SHP77 (cell line): ENCODE data around the gene MKRN3.

Experiments
- DNase-seq, 2 experiments: peaks; one replicate each; lab custom pipeline; 2025; lab: John Stamatoyannopoulos, UW

MKRN3 gene

GRCh38 chr15:23565395-23566070, at the start of gene MKRN3:
Gene MKRN3 (plus strand): TSS chr15:23565674. CDS start chr15:23565783, 109 bp downstream.
- DNase-seq = peak; percentile 86 to 89

DNA sequence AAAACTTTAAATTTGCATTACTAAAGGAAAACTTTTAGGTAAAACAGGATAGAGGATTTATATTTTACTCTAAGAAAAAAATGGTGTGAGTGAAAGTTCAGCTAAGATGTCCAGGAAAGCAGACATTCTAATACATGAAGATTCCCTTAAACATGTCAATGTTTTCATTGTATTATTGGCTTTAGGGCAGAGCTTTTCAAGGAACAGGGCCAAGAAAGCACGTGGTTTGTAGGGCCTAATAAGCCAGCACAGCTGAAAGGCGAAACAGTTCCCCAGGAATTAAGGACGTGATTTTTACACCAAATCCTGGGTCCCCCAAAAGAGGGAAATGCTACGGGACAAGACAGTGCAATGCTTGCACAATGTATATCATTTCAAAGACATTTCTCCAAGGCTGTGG, 48.6 kb upstream of the MKRN3 start:
- no peak for DNase-seq

GRCh38 chr15:23518104-23518503, 47.4 kb upstream of the MKRN3 start:
- no peak for DNase-seq

GRCh38 chr15:23524816-23525215, 40.7 kb upstream of the MKRN3 start:
- DNase-seq = no peak

DNA sequence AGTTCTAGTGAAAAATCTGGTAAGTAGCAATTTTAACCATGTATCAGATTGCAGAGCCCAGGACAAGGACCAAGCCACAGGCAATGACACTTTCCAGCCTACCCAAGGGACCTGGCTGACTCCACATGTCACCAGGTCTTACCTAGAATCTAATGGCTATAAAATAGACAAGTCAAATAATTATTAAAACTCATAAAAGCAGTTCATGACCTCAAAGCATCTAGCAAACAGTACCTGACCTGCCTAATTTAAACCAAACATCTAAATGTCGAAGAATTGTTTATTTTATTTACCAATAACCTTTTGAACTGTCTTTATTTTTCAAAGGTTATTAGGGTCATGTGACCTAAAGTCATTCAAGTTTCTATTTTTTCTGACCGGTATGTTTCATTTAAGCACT, 35.6 kb upstream of the MKRN3 start:
- no peak for DNase-seq

DNA sequence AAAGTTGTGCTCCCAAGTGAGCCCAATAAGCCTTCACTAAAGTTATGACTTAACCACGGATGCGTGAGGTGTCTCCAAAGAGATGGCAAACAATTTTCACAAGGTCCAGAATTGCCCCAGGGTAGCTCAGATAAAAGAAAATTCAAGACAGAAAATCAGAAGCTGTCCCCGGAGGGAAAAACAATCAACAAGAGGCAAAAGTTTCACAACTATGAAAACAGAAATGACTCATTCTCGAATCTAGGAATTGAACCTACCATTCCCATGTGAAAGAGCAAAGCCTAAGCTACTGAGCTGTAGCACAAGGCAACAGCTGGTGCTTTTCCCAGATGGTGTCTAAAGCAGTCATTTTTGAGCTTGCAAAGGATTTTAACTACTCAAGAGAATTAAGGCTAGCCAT, 33.5 kb upstream of the MKRN3 start:
- DNase-seq = no peak

GRCh38 chr15:23536659-23537058, 28.8 kb upstream of the MKRN3 start:
- no peak for DNase-seq

GRCh38 chr15:23538648-23539047, 26.8 kb upstream of the MKRN3 start:
- DNase-seq = no peak

- DNase-seq = no peak
Measured at GRCh38 chr15:23539892-23540291, 25.6 kb upstream of the MKRN3 start.

DNA sequence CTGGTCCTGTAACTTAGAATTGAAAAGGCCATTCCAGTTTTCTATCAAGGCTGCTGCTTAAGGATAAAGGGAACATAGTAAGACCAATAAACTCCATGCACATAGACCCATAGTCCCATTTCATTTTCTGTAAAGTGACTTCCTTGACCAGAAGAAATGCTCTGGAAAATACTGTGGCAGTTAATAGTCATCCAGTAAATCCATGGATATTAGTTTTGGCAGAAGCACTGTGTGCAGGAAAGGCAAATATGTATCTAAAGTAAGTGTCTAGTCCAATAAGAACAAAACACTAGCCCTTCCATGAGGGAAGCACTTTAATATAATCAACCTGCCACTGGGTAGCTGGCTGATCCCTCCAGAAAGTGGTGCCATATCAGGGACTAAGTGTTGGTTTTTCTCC, 19.3 kb upstream of the MKRN3 start:
- DNase-seq = no peak

GRCh38 chr15:23548071-23548470, 17.4 kb upstream of the MKRN3 start:
- DNase-seq = no peak

- no peak for DNase-seq
Measured at GRCh38 chr15:23561914-23562313, 3.6 kb upstream of the MKRN3 start.

DNA sequence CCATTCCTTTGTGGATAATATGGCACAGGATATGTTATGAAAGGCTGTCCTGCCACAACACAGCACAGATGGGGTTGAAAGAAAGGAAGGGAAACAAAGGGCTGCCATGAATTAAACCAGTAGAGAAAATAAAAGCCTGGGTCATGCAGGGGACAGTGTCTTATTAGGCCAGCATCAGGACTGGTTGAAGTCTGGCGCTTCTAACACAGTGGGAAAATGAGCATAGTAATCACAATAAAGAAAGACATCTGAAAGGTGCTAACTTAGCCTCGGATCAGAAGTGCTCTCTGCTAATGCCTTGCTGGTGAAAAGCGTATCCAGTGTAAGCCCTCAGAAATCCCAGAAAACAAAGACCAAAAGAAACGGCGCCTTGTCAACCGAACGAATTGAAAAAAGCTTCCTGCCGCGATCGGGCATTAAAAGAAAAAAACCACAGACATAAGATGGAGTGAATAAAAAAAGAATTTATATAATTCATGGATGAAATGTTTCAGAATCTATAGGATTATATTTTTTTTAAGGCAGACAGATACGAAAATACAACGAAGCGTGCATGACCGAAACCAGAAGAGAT, 566 bp upstream of the MKRN3 start:
- DNase-seq = peak; percentile 26 to 37

- DNase-seq = peak; percentile 85 to 94
Measured at GRCh38 chr15:23566071-23566554, 639 bp downstream of the MKRN3 start.

DNA sequence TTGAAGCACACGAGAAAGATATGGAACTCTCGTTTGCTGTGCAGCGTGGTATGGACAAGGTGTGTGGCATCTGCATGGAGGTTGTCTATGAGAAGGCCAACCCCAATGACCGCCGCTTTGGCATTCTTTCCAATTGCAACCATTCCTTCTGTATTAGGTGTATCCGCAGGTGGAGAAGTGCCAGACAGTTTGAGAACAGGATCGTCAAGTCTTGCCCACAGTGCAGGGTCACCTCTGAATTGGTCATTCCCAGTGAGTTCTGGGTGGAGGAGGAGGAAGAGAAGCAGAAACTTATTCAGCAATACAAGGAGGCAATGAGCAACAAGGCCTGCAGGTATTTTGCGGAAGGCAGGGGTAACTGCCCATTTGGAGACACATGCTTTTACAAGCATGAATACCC, 1.2 kb downstream of the MKRN3 start:
- DNase-seq = no peak

GRCh38 chr15:23567921-23568320, 2.4 kb downstream of the MKRN3 start:
- no peak for DNase-seq

- no peak for DNase-seq
Measured at GRCh38 chr15:23569151-23569925, 3.9 kb downstream of the MKRN3 start.

GRCh38 chr15:23570486-23570885, 5.0 kb downstream of the MKRN3 start:
- DNase-seq = no peak

DNA sequence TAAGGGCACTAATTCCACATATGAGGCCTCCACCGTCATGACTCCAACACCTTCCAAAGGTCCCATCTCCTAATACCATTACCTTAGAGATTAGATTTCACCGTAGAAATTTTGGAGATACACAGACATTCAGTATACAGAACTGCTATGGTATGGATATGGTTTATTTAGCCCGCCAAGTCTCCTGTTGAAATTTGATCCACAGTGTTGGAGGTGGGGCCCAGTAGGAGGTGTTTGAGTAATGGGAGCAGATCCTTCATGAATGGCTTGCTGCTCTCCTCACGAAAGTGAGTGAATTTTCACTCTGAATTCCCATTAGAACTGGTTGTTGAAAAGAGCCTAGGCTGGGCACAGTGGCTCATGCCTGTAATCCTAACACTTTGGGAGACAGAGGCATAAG, 7.4 kb downstream of the MKRN3 start:
- no peak for DNase-seq

DNA sequence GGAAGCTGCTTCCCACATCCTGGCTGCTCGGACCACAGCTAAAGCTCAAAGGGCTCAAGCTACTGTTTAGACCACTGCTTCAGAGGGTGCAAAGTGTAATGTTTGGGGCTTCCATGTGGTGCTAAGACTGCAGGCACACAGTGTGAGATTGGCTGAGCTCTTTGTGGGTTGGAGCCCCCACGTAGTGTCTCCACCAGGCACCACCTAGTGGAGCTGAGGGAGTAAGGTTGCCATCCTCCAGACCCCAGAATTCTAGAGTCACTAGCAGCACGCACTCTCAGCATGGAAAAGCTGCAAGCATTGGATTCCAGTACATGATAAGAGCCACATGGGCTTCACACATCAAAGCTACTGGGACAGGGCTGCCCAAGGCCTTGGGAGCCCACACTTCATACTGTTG, 9.3 kb downstream of the MKRN3 start:
- no peak for DNase-seq

GRCh38 chr15:23576061-23576460, 10.6 kb downstream of the MKRN3 start:
- DNase-seq = no peak

DNA sequence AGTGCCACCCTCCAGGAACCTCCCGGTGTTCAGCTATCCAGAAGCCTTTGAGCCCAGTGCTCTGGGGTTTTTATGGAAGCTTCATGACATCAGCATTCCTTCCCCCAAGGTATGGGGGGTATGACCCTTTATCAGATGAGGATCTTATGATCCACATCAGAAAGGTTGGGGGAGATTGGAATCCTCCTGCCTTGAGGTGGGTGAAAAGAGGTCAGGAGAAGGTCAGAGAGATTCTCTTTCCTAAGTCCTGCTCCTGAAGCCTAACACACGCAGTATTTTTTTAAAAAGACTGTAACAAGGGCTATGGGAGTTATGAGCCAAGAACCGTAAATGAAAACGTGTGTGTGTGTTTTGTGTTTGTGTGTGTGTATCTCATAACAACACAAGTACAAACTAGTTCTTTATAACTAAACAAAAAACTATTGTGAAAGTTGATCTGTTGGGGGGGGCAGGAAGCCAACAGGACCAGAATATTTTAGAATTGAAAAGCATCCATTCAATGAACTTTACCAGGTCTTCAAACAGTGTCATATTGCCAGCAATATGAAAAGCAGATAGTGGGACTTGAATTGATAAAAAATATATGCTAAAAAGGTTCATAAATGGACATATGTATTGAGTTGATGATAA, 13.2 kb downstream of the MKRN3 start:
- no peak for DNase-seq

DNA sequence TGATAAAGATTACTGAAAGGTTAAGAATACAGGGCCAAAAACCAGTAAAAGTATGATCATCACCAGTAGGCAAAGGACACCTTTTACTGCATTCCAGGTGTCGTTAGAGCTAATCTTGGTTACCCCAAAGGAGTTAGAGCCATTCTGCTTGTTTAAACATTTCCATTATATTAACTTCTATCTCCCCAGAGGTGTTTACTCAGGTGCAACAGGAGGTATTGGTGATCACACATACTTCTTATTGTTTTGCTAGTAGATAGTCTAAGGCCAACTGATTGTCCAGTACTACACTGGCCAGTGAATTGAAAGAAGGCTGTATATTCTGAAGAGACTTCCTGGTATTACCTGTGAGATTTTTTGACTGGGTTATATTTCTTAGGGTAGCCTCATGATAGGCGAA, 22.8 kb downstream of the MKRN3 start:
- no peak for DNase-seq
